Parathyroid adenoma (tissue), 2 donors: ENCODE results near the gene CASKIN2.
A peak's percentile ranks its signal among the peaks of the same experiment; 100 is the strongest.

Experiments used
- H2AFZ ChIP-seq: fragments of 300-600 bp; sonication (generic); one replicate; pipeline ENCODE4 v1.7.0; 2017; ENCODE audit warnings: antibody characterized with exemption, mild to moderate bottlenecking
- H3K27ac ChIP-seq: fragments of 300-600 bp; sonication (generic); one replicate; pipeline ENCODE4 v1.7.0; 2017
- H3K27me3 ChIP-seq: fragments of 300-600 bp; sonication (generic); one replicate; pipeline ENCODE4 v1.7.0; 2017; ENCODE audit warnings: low read length; ENCODE audit not compliant: control insufficient read depth, insufficient read depth
- H3K36me3 ChIP-seq: fragments of 300-600 bp; sonication (generic); one replicate; pipeline ENCODE4 v1.7.0; 2017; ENCODE audit warnings: low read length; ENCODE audit not compliant: control insufficient read depth, insufficient read depth
- H3K4me1 ChIP-seq: fragments of 300-600 bp; sonication (generic); one replicate; pipeline ENCODE4 v1.7.0; 2017; ENCODE audit warnings: control low read depth
- H3K4me2 ChIP-seq: fragments of 300-600 bp; sonication (generic); one replicate; pipeline ENCODE4 v1.7.0; 2017; ENCODE audit warnings: low read length
- H3K4me3 ChIP-seq: fragments of 300-600 bp; sonication (generic); one replicate; pipeline ENCODE4 v1.7.0; 2017; ENCODE audit warnings: low read depth, low read length
- H3K79me2 ChIP-seq: fragments of 300-600 bp; sonication (generic); one replicate; pipeline ENCODE4 v1.7.0; 2017; ENCODE audit warnings: control low read depth
- H3K9ac ChIP-seq: fragments of 300-600 bp; sonication (generic); one replicate; pipeline ENCODE4 v1.7.0; 2017; ENCODE audit warnings: mild to moderate bottlenecking
- H3K9me3 ChIP-seq: fragments of 300-600 bp; sonication (generic); one replicate; pipeline ENCODE4 v1.7.0; 2017; ENCODE audit warnings: low read length; ENCODE audit not compliant: control insufficient read depth
- CTCF ChIP-seq: fragments of 300-600 bp; sonication (generic); IDR thresholded peaks from one replicate; pipeline ENCODE4 v1.7.0; 2017; ENCODE audit warnings: antibody characterized with exemption, mild to moderate bottlenecking
- donor health status: primary hyperparathyroidism.

The CASKIN2 gene

GRCh38 chr17:75515496-75516254, at the start of gene CASKIN2:
TSS of gene CASKIN2 (minus strand) at chr17:75515537. CDS start at chr17:75513804, 1,733 bp downstream.
- Histone ChIP-seq H3K9ac (peak within 1 kb of the TSS; percentile 84), H3K27me3 (no peaks in the 10 kb centered on the region), H3K4me3 (peak within 1 kb of the TSS; percentile 70), H3K4me1 (peaks cover 8% of the 10 kb centered on the region), H3K27ac (peak within 1 kb of the TSS; percentile 89), H3K36me3 (no peaks in the 10 kb centered on the region), H3K4me2 (peak within 1 kb of the TSS; percentile 85), H2AFZ (peak within 1 kb of the TSS; percentile 100), H3K9me3 (no peaks in the 10 kb centered on the region), H3K79me2 (peaks cover 2% of the 10 kb centered on the region)
- peak; percentile 99 for TF ChIP-seq CTCF

GRCh38 chr17:75565066-75565465, 49.7 kb upstream of the CASKIN2 start:
- H3K9ac ChIP-seq = no peak overlapping the region
- H3K27ac ChIP-seq = no peak overlapping the region
- H3K4me2 ChIP-seq = no peak overlapping the region
- TF ChIP-seq CTCF = no peak
- no peaks in the 10 kb centered on the region for H3K79me2 ChIP-seq
- H3K36me3 ChIP-seq = no peaks in the 10 kb centered on the region
- H3K27me3 ChIP-seq = no peaks in the 10 kb centered on the region
- H3K9me3 ChIP-seq = no peaks in the 10 kb centered on the region
- H3K4me3 ChIP-seq = no peak overlapping the region
- H3K4me1 ChIP-seq = no peaks in the 10 kb centered on the region
- no peak overlapping the region for H2AFZ ChIP-seq

- Histone ChIP-seq H3K36me3 (no peaks in the 10 kb centered on the region), H3K4me3 (no peak overlapping the region), H3K79me2 (no peaks in the 10 kb centered on the region), H3K4me1 (no peaks in the 10 kb centered on the region), H3K27ac (no peak overlapping the region), H3K9ac (no peak overlapping the region), H3K9me3 (no peaks in the 10 kb centered on the region), H2AFZ (no peak overlapping the region), H3K27me3 (no peaks in the 10 kb centered on the region), H3K4me2 (no peak overlapping the region)
- TF ChIP-seq CTCF = no peak
Observed at GRCh38 chr17:75564195-75564594, 48.9 kb upstream of the CASKIN2 start.

- H3K36me3 ChIP-seq = no peaks in the 10 kb centered on the region
- no peak overlapping the region for H2AFZ ChIP-seq
- no peak overlapping the region for H3K4me2 ChIP-seq
- H3K27ac ChIP-seq = no peak overlapping the region
- H3K4me3 ChIP-seq = no peak overlapping the region
- no peaks in the 10 kb centered on the region for H3K27me3 ChIP-seq
- H3K4me1 ChIP-seq = no peaks in the 10 kb centered on the region
- H3K9ac ChIP-seq = no peak overlapping the region
- no peak for TF ChIP-seq CTCF
- no peaks in the 10 kb centered on the region for H3K9me3 ChIP-seq
- H3K79me2 ChIP-seq = no peaks in the 10 kb centered on the region
Observed at GRCh38 chr17:75563063-75563758, 47.9 kb upstream of the CASKIN2 start.
